GM19324 (cell line): ENCODE data around the gene TNRC18.

ENCODE experiments used
- ATAC-seq: cut with Tn5 transposase; IDR thresholded peaks from one replicate; pipeline ENCODE4 v1.9.1; 2021; ENCODE audit warnings: mild to moderate bottlenecking, moderate library complexity; ENCODE audit not compliant: unreplicated experiment, low FRiP score

TNRC18 gene

GRCh38 chr7:5450549-5451327 lies 27.1 kb upstream of the TNRC18 start:
- ATAC-seq, result no peak

GRCh38 chr7:5448378-5449037 lies 24.9 kb upstream of the TNRC18 start:
- no peak for ATAC-seq

- no peak for ATAC-seq
Measured at GRCh38 chr7:5445981-5446594, 22.5 kb upstream of the TNRC18 start.

- ATAC-seq, result no peak
Measured at GRCh38 chr7:5443678-5444077, 20.0 kb upstream of the TNRC18 start.

GRCh38 chr7:5442757-5443305 lies 19.2 kb upstream of the TNRC18 start:
- no peak for ATAC-seq

GRCh38 chr7:5441840-5442503 lies 18.3 kb upstream of the TNRC18 start:
- ATAC-seq, result no peak

GRCh38 chr7:5439572-5440496 lies 16.2 kb upstream of the TNRC18 start:
- ATAC-seq, result no peak

- no peak for ATAC-seq
Measured at GRCh38 chr7:5439209-5439571, 15.6 kb upstream of the TNRC18 start.

- ATAC-seq, result no peak
Measured at GRCh38 chr7:5437987-5438386, 14.4 kb upstream of the TNRC18 start.

- ATAC-seq, result no peak
Measured at GRCh38 chr7:5437348-5437892, 13.8 kb upstream of the TNRC18 start.

GRCh38 chr7:5436003-5436678 lies 12.5 kb upstream of the TNRC18 start:
- no peak for ATAC-seq

- peak; percentile 54 for ATAC-seq
Measured at GRCh38 chr7:5435291-5436002, 11.8 kb upstream of the TNRC18 start.

- ATAC-seq, result no peak
Measured at GRCh38 chr7:5433181-5433580, 9.5 kb upstream of the TNRC18 start.

GRCh38 chr7:5432691-5433090 lies 9.1 kb upstream of the TNRC18 start:
- ATAC-seq, result no peak

- ATAC-seq, result no peak
Measured at GRCh38 chr7:5431560-5432015, 8.0 kb upstream of the TNRC18 start.

GRCh38 chr7:5430612-5430947 lies 6.9 kb upstream of the TNRC18 start:
- no peak for ATAC-seq

GRCh38 chr7:5429857-5430611 lies 6.4 kb upstream of the TNRC18 start:
- no peak for ATAC-seq
